Stimulated activated naive CD4-positive, alpha-beta T cell (primary cell): Measurements from ENCODE around the gene TMEM252.

Experiments
- DNase-seq, 6 experiments: peaks; one replicate each; lab custom pipeline; 2025; lab: John Stamatoyannopoulos, UW

The TMEM252 gene

GRCh38 chr9:68498816-68499215 lies 41.9 kb downstream of the TMEM252 start:
- DNase-seq: no peak

GRCh38 chr9:68497629-68498028 lies 43.1 kb downstream of the TMEM252 start:
- DNase-seq: no peak

DNA sequence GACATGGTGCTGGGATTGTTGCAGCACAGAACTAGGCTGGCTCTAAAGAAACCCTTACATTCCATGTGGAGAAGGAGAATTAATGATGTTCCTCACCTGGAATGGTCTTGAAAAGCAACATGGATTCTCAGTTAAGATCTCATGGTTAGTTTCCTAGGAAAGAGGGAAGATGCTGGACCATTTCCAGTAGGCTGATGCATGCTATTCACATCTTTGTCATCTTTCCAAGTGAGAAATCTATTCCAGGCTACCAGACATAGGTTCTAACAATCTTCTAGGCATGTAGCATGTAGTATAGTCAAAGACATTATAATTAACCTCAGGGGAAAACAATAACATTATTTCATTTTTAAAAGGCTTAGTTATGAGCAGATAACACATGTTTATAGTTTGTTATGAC lies 44.3 kb downstream of the TMEM252 start:
- no peak for DNase-seq

- DNase-seq: no peak
These were observed 45.4 kb downstream of the TMEM252 start for GRCh38 chr9:68495247-68495646.

DNA sequence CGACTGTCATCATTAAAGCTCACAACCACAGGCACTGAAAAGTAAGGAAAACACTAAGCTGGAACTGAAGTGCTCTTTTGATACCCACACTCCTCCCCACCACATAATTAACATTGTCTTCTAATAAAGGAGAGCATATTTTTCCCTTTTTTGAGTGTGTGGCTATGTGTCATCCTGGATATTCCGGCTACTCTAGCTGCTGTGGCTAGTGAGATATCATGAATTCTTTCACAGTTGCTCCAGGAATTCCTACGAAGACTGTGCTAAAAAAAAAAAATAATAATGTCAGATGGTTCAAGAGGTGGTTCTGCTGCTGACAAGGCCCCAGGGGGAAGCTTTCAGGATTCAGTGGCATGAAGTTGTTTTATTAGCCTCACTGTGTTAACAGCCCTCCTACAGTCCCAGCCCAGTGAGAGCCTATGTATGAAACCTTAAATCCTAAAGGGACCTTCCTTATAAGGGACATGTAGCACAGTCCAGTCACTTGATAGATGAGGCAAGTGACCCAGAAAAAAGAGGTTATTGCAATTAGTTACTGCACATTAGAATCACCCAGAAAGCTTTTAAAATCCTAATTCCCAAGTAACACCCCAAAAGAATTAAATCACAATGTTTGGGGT lies 46.6 kb downstream of the TMEM252 start:
- no peak for DNase-seq

GRCh38 chr9:68493541-68493940 lies 47.1 kb downstream of the TMEM252 start:
- no peak for DNase-seq

DNA sequence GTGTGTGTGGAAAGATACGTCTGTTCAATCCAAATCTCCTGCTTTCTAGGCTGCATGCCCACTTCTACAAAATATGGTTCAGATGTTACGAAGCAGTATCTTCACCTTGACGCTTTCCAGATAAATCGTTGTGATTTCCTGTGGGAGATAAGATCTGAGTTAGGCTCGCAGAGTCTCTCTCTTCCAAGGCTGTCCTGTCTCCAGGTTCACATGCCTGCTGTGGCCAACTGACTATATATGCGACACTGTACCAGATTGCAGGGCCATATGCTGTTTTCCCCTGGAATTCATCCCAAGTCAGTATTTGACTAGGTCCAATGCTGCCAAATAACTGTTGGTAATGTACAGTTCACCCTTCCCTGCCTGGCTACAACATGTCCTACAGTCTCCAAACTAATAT lies 47.9 kb downstream of the TMEM252 start:
- DNase-seq: no peak

GRCh38 chr9:68489646-68490045 lies 51.0 kb downstream of the TMEM252 start:
- no peak for DNase-seq

- no peak for DNase-seq
These were observed 52.6 kb downstream of the TMEM252 start for GRCh38 chr9:68488126-68488525.
